NB4 (cell line): Measurements from ENCODE around the gene QSER1.
"Not testable (repeated sequence)": the region's sequence is repeated elsewhere in the genome, so short reads cannot be mapped to it uniquely, and the experiment has no call there.

Source experiments
- CTCF ChIP-seq: IDR thresholded peaks from one replicate; pipeline ENCODE4 v1.5.1; 2012; ENCODE audit warnings: low read depth, low read length
- MYC ChIP-seq: IDR thresholded peaks from 2 replicates; pipeline ENCODE4 v1.6.1; 2011; ENCODE audit warnings: low read depth, low read length

GRCh38 chr11:33029218-33029617, 136.6 kb downstream of the QSER1 start:
- not testable (repeated sequence) for TF ChIP-seq CTCF, MYC
